Testis (tissue), 3 donors: Measurements from ENCODE around the gene FAM131C. TPM values are rescaled to one million over a fixed set of nuclear protein-coding genes. Genes with fewer than 3 reads are reported as not detected.
"Not testable (repeated sequence)": the region's sequence is repeated elsewhere in the genome, so short reads cannot be mapped to it uniquely, and the experiment has no call there.

Source experiments
- DNase-seq: peaks from one replicate; pipeline ENCODE4 v3.0.0-alpha.2; 2019
- H3K27ac ChIP-seq, 2 donors: fragments of 200-600 bp; sonication (generic); one replicate each; pipeline ENCODE4 v1.5.1; 2019
- H3K27me3 ChIP-seq: fragments of 200-600 bp; sonication (generic); one replicate; pipeline ENCODE4 v1.5.1; 2019
- H3K36me3 ChIP-seq: fragments of 200-600 bp; sonication (generic); one replicate; pipeline ENCODE4 v1.5.1; 2017; ENCODE audit warnings: low read depth; ENCODE audit errors: missing control alignments
- H3K4me1 ChIP-seq: fragments of 200-600 bp; sonication (generic); one replicate; pipeline ENCODE4 v1.5.1; 2019
- H3K4me3 ChIP-seq, 2 donors: fragments of 200-600 bp; sonication (generic); one replicate each; pipeline ENCODE4 v1.5.1; 2017 to 2019
- H3K9me3 ChIP-seq: fragments of 200-600 bp; sonication (generic); one replicate; pipeline ENCODE4 v1.5.1; 2017
- POLR2A ChIP-seq: fragments of 450-650 bp; IDR thresholded peaks from one replicate; pipeline ENCODE4 v1.6.1; 2017; ENCODE audit warnings: antibody characterized with exemption, mild to moderate bottlenecking, moderate library complexity
- WGBS, 2 donors: methylation state at CpG; one replicate each; pipeline ENCODE4 v1.1.5; 2018; 5-methylcytosine and 5-hydroxymethylcytosine counted together
- intact Hi-C: fragments of 100-400 bp; cut with DNase I; formaldehyde crosslinking; loops from one replicate; pipeline ENCODE4 v1.15.1; 2023; ENCODE audit warnings: low total_unique reads
- polyA plus RNA-seq: library from polyadenylated mRNA; stranded (reverse); fragments of 350-450 nt; fragmentation: Illumina TruSeq; extraction: RNeasy Lipid Tissue Mini Kit (QIAGEN cat#74804); gene quantifications from one replicate; pipeline ENCODE4 v1.2.3, GENCODE V29; 2014; ENCODE audit warnings: low read depth, low replicate concordance; ENCODE audit not compliant: insufficient read depth
- total RNA-seq, 2 donors: library from RNA; depleted of rRNA; stranded (reverse); fragments of >200 nt; gene quantifications; one replicate each; pipeline ENCODE4 v1.2.3, GENCODE V29; 2016
- TF ChIP-seq, protein P1 (sequence below), 3 experiments: fragments of 450-650 bp in 2 of 3; fragments of 200-600 bp in 1 of 3; sonication (generic) in 1 of 3; IDR thresholded peaks; one replicate each; pipeline ENCODE4 v1.5.1; 2016 to 2019; ENCODE audit warnings: antibody characterized with exemption in 3 of 3, mild to moderate bottlenecking in 2 of 3, moderate library complexity in 1 of 3

The FAM131C gene
- total and polyA plus RNA-seq, 3 donors from 2014 or later = 0.42 to 1.2 (median 0.87) TPM

DNA sequence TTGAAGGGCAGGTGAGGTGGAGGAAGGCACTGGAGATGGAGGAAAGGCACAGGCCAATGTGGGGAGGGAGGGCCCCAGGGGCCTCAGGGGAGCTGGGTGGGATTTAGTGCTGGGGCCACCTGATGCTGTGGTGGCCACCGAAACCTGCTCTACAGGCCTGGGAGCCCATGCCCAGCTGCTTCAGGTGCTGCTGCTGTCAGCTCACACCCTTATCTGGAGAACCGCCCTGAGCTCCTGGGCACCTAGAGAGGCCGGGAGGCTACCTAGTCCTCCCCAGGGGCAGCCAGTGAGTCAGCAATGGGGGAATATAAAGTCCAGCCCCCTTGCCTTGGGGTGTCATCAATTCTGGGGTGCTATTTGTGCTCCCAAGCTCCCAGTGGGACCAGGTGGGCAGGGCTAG lies 12.2 kb downstream of the FAM131C start:
- no peak for TF ChIP-seq POLR2A
- TF ChIP-seq, protein P1, sequence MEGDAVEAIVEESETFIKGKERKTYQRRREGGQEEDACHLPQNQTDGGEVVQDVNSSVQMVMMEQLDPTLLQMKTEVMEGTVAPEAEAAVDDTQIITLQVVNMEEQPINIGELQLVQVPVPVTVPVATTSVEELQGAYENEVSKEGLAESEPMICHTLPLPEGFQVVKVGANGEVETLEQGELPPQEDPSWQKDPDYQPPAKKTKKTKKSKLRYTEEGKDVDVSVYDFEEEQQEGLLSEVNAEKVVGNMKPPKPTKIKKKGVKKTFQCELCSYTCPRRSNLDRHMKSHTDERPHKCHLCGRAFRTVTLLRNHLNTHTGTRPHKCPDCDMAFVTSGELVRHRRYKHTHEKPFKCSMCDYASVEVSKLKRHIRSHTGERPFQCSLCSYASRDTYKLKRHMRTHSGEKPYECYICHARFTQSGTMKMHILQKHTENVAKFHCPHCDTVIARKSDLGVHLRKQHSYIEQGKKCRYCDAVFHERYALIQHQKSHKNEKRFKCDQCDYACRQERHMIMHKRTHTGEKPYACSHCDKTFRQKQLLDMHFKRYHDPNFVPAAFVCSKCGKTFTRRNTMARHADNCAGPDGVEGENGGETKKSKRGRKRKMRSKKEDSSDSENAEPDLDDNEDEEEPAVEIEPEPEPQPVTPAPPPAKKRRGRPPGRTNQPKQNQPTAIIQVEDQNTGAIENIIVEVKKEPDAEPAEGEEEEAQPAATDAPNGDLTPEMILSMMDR (IDR thresholded peaks at IDR 0.05) = no peak
- no peak overlapping the region for H3K4me3 ChIP-seq
- no peak overlapping the region for H3K27ac ChIP-seq
- H3K4me1 ChIP-seq = peaks cover 6% of the 10 kb centered on the region
- intact Hi-C loops = no loop called here
- WGBS, 2 donors = 92 to 95% methylated on average over 2 to 3 of the region's 3 CpGs
- no peaks in the 10 kb centered on the region for H3K9me3 ChIP-seq
- no peaks in the 10 kb centered on the region for H3K27me3 ChIP-seq
- no peak for DNase-seq
- H3K36me3 ChIP-seq = no peaks in the 10 kb centered on the region

DNA sequence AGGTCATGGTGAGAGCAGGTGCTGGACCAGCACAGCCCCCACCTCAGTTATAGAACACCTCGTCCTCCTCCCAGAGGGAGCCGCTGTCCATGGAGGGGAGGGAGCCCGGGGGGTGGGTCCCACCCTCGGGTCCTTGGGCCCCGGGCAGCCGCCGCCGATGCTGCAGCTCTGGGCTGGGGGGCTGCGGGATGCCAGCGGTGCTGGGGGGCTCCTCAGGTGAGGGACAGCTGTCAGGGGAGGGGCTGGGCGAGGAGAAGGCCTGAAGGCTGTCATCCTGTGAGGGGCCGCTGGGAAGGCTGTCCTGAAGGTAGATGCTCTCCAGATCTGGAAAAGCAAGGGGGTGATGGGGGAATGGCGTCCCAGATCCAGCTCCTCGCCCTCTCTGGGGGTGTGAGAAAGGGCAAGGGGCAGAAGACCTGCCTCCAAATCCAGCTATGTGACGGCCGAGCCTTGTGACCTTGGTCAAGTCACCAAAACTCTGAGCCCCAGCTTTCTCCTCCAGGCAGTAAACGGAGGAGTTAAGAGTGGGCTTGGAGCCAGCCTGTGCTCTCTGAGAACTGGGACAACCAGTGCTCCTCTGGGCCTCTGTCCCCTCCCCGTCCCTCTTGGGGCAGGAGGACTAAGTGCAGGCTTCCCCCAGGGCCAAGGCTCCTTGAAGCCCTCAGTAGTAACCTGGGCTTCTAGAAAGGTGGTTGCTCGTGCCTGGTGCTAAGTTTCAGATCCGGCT lies 14.9 kb downstream of the FAM131C start:
- WGBS, 2 donors = 61 to 74% methylated on average over 6 to 16 of the region's 20 CpGs
- H3K36me3 ChIP-seq, H3K9me3 ChIP-seq, DNase-seq, H3K27ac ChIP-seq, H3K27me3 ChIP-seq, H3K4me3 ChIP-seq, intact Hi-C loops, H3K4me1 ChIP-seq: not testable (repeated sequence)

DNA sequence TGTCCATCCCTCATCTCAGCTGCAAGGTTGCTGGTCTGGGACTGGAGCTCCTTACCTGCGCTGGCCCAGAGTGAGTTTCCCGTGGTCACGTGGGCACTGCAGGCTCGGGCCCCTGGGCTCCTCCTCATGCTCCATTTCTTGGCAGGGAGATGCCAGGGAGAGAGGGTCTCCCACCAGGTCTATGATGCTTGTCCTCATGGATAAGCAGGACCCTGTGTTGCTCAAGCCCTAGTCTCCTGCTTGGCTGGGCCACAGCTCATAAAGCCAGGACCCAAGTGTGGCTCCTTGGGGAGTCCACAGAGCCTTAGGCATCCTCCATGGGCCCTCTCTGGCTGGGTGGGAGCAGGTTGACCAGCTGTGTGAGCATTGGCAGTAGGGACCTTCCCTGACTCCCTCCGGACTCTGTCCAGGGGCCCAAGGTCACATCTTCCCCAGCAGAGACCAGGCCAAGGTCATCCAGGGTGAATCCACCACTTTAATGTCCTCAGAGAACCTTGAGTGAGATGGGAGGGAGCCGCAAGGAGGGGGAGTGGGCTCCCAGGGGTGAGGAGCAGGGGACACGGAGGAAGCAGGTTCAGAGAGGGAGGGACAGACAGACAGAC lies 16.0 kb downstream of the FAM131C start:
- DNase-seq, H3K9me3 ChIP-seq, H3K4me3 ChIP-seq, H3K36me3 ChIP-seq, H3K27ac ChIP-seq, H3K27me3 ChIP-seq, H3K4me1 ChIP-seq: not testable (repeated sequence)
- intact Hi-C loops = loop anchor here (1.0 kb wide), 1 partner anchor 24 kb away; no protein-coding TSS in a partner anchor
- 62 to 78% methylated on average over 6 to 7 of the region's 7 CpGs for WGBS, 2 donors

DNA sequence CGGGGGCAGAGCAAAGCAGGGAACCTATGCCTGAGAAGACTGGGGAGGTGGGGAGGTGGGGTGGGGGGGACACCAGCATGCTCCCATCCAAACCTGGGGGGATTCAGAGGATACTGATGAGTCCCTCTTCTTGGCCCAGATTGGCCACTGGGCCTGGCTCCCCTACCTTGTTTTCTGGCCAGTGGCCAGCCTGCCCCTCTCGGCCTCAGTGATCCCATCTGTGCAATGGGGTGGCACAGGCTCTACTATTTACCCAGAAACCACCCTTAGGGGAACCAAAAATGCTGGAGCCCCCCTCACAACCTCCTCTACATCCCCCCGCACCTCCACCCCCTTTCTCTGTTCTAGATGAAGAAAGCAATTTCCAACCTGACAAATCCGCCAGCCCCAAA lies 16.9 kb downstream of the FAM131C start:
- DNase-seq, H3K27me3 ChIP-seq, H3K4me1 ChIP-seq, intact Hi-C loops, H3K4me3 ChIP-seq, H3K36me3 ChIP-seq, H3K27ac ChIP-seq, H3K9me3 ChIP-seq: not testable (repeated sequence)
- WGBS, 2 donors = 61 to 68% methylated on average over 3 of the region's 4 CpGs

DNA sequence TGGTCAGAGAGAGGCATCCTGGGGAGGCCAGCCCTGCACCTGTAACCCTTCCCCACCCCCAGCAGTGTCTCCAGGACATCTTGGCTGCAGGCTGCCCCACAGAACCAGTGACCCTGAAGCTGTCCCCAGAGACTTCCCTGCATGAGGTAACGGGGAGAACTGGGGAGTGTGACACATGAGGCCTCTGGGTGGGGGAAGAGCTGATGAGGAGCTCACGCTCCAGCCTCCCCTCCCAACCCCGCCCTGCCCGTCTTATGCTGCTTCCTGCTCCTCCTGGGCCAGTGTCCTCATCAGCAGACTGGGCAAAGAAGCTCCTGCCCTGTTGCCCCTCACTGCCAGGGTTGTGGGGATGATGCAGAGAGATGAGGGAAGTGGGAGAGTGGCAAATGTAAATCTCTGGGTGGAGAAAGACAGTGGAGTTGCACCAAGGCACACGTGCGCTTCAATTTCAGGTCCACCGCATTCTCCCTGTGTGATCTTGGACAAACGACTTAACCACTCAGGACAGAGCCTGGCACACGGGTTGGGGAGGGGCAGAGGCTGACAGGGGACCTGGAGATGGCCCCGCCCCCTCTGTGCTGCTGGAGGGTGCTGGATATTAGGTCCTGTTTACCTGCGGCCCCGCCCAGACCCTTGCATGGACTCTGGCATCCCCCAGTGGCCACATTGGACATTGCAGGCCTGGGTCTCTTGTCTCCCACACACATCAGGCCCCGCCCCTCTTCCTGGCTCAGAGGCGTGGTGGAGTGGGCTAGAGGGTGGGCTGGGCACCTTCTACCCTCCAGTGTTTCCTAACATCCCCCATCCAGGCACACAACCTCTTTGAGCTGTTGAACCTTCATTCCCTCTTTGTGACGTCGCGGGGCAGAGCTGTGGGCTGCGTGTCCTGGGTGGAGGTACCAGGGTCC lies 17.6 kb downstream of the FAM131C start:
- TF ChIP-seq, protein P1 (IDR thresholded peaks at IDR 0.05) = peak; percentile 85 to 95 (median 88)
- TF ChIP-seq POLR2A = no peak
- H3K9me3 ChIP-seq = no peaks in the 10 kb centered on the region
- no peaks in the 10 kb centered on the region for H3K27me3 ChIP-seq
- no peak overlapping the region for H3K27ac ChIP-seq
- DNase-seq = peak; percentile 92
- peaks cover 6% of the 10 kb centered on the region for H3K4me1 ChIP-seq
- H3K36me3 ChIP-seq = no peaks in the 10 kb centered on the region
- H3K4me3 ChIP-seq = no peak overlapping the region
- intact Hi-C loops = no loop called here
- WGBS, 2 donors = 37 to 47% methylated on average over 15 to 18 of the region's 18 CpGs
